ENCODE measurements around the gene KCNQ5.

- no peak for TF ChIP-seq CTCF (IDR thresholded peaks at IDR 0.05)
- no peak for TF ChIP-seq POLR2A (IDR thresholded peaks at IDR 0.05)
Observed at GRCh38 chr6:72783035-72783434, 161.2 kb downstream of the KCNQ5 start.
